ENCODE measurements around the gene IGF2BP1. TPM values are rescaled to one million over a fixed set of nuclear protein-coding genes. Genes with fewer than 3 reads are reported as not detected.
"Not testable (repeated sequence)": the region's sequence is repeated elsewhere in the genome, so short reads cannot be mapped to it uniquely, and the experiment has no call there.

The IGF2BP1 gene
- total and polyA plus RNA-seq, 2 donors, result 0.03 to 2.9 TPM

- no peak for DNase-seq (ENCODE audit: extremely low spot score)
- H3K27ac ChIP-seq (ENCODE audit: low read depth), result no peak overlapping the region
- peaks cover 2% of the 10 kb centered on the region for H3K4me1 ChIP-seq (ENCODE audit: insufficient read depth)
- H3K4me3 ChIP-seq (ENCODE audit: low read depth, low read length), result no peak overlapping the region
- H3K36me3 ChIP-seq (ENCODE audit: insufficient read depth), result no peaks in the 10 kb centered on the region
Measured at GRCh38 chr17:49001671-49002070, 4.5 kb downstream of the IGF2BP1 start.

- 90% methylated on average over 2 of the region's 2 CpGs for WGBS
- no peak for DNase-seq (ENCODE audit: extremely low spot score)
- no peak overlapping the region for H3K4me3 ChIP-seq (ENCODE audit: low read depth, low read length)
- H3K4me1 ChIP-seq (ENCODE audit: insufficient read depth), result peaks cover 2% of the 10 kb centered on the region
- H3K36me3 ChIP-seq (ENCODE audit: insufficient read depth), result no peaks in the 10 kb centered on the region
- no peak overlapping the region for H3K27ac ChIP-seq (ENCODE audit: low read depth)
Measured at GRCh38 chr17:49002331-49002730, 5.1 kb downstream of the IGF2BP1 start.

GRCh38 chr17:49002766-49003165 is 5.6 kb downstream of the IGF2BP1 start:
- H3K4me3 ChIP-seq (ENCODE audit: low read depth, low read length), result no peak overlapping the region
- peaks cover 2% of the 10 kb centered on the region for H3K4me1 ChIP-seq (ENCODE audit: insufficient read depth)
- no peak overlapping the region for H3K27ac ChIP-seq (ENCODE audit: low read depth)
- H3K36me3 ChIP-seq (ENCODE audit: insufficient read depth), result no peaks in the 10 kb centered on the region
- no peak for DNase-seq (ENCODE audit: extremely low spot score)

GRCh38 chr17:49003557-49004511 is 6.6 kb downstream of the IGF2BP1 start:
- H3K27ac ChIP-seq (ENCODE audit: low read depth), result no peak overlapping the region
- DNase-seq (ENCODE audit: extremely low spot score), result no peak
- 9% methylated on average over 39 of the region's 39 CpGs for WGBS
- H3K4me1 ChIP-seq (ENCODE audit: insufficient read depth), result no peaks in the 10 kb centered on the region
- H3K36me3 ChIP-seq (ENCODE audit: insufficient read depth), result no peaks in the 10 kb centered on the region
- H3K4me3 ChIP-seq (ENCODE audit: low read depth, low read length), result no peak overlapping the region

GRCh38 chr17:49005140-49005539 is 8.0 kb downstream of the IGF2BP1 start:
- no peak for DNase-seq (ENCODE audit: extremely low spot score)
- Histone ChIP-seq H3K4me3 (ENCODE audit: low read depth, low read length) (no peak overlapping the region), H3K4me1 (ENCODE audit: insufficient read depth) (no peaks in the 10 kb centered on the region), H3K27ac (ENCODE audit: low read depth) (no peak overlapping the region), H3K36me3 (ENCODE audit: insufficient read depth) (no peaks in the 10 kb centered on the region)
- WGBS, result 81% methylated on average over 2 of the region's 2 CpGs

- 96% methylated on average over 5 of the region's 5 CpGs for WGBS
- not testable (repeated sequence) for H3K36me3 ChIP-seq (ENCODE audit: insufficient read depth); H3K27ac ChIP-seq (ENCODE audit: low read depth); H3K4me3 ChIP-seq (ENCODE audit: low read depth, low read length); DNase-seq (ENCODE audit: extremely low spot score); H3K4me1 ChIP-seq (ENCODE audit: insufficient read depth)
Measured at GRCh38 chr17:49008908-49009307, 11.7 kb downstream of the IGF2BP1 start.

GRCh38 chr17:49012769-49013255 is 15.6 kb downstream of the IGF2BP1 start:
- no peak for DNase-seq (ENCODE audit: extremely low spot score)
- H3K27ac ChIP-seq (ENCODE audit: low read depth), result no peak overlapping the region
- WGBS, result 71% methylated on average over 9 of the region's 9 CpGs

GRCh38 chr17:49013311-49014213 is 16.4 kb downstream of the IGF2BP1 start:
- H3K4me3 ChIP-seq (ENCODE audit: low read depth, low read length), result no peak overlapping the region
- H3K27ac ChIP-seq (ENCODE audit: low read depth), result no peak overlapping the region
- no peaks in the 10 kb centered on the region for H3K4me1 ChIP-seq (ENCODE audit: insufficient read depth)
- 22% methylated on average over 65 of the region's 65 CpGs for WGBS
- DNase-seq (ENCODE audit: extremely low spot score), result no peak
- H3K36me3 ChIP-seq (ENCODE audit: insufficient read depth), result no peaks in the 10 kb centered on the region

More at GRCh38 chr17:49012769-49013255, 15.6 kb downstream of the IGF2BP1 start:
- no peaks in the 10 kb centered on the region for H3K36me3 ChIP-seq (ENCODE audit: insufficient read depth)
- no peaks in the 10 kb centered on the region for H3K4me1 ChIP-seq (ENCODE audit: insufficient read depth)
- H3K4me3 ChIP-seq (ENCODE audit: low read depth, low read length), result no peak overlapping the region

GRCh38 chr17:49015179-49015923 is 18.2 kb downstream of the IGF2BP1 start:
- WGBS, result 77% methylated on average over 22 of the region's 22 CpGs

GRCh38 chr17:49015924-49016774 is 19.0 kb downstream of the IGF2BP1 start:
- 47% methylated on average over 11 of the region's 11 CpGs for WGBS
- no peak overlapping the region for H3K4me3 ChIP-seq (ENCODE audit: low read depth, low read length)
- no peaks in the 10 kb centered on the region for H3K36me3 ChIP-seq (ENCODE audit: insufficient read depth)
- no peak overlapping the region for H3K27ac ChIP-seq (ENCODE audit: low read depth)
- DNase-seq (ENCODE audit: extremely low spot score), result no peak
- H3K4me1 ChIP-seq (ENCODE audit: insufficient read depth), result no peaks in the 10 kb centered on the region

More at GRCh38 chr17:49015179-49015923, 18.2 kb downstream of the IGF2BP1 start:
- no peak overlapping the region for H3K4me3 ChIP-seq (ENCODE audit: low read depth, low read length)
- H3K27ac ChIP-seq (ENCODE audit: low read depth), result no peak overlapping the region
- H3K36me3 ChIP-seq (ENCODE audit: insufficient read depth), result no peaks in the 10 kb centered on the region
- no peak for DNase-seq (ENCODE audit: extremely low spot score)
- no peaks in the 10 kb centered on the region for H3K4me1 ChIP-seq (ENCODE audit: insufficient read depth)

GRCh38 chr17:49016775-49017463 is 19.7 kb downstream of the IGF2BP1 start:
- Histone ChIP-seq H3K4me3 (ENCODE audit: low read depth, low read length) (no peak overlapping the region), H3K27ac (ENCODE audit: low read depth) (no peak overlapping the region), H3K36me3 (ENCODE audit: insufficient read depth) (no peaks in the 10 kb centered on the region), H3K4me1 (ENCODE audit: insufficient read depth) (no peaks in the 10 kb centered on the region)
- DNase-seq (ENCODE audit: extremely low spot score), result no peak
- 20% methylated on average over 16 of the region's 16 CpGs for WGBS

- DNase-seq (ENCODE audit: extremely low spot score), result no peak
- Histone ChIP-seq H3K27ac (ENCODE audit: low read depth) (no peak overlapping the region), H3K4me3 (ENCODE audit: low read depth, low read length) (no peak overlapping the region), H3K36me3 (ENCODE audit: insufficient read depth) (no peaks in the 10 kb centered on the region), H3K4me1 (ENCODE audit: insufficient read depth) (no peaks in the 10 kb centered on the region)
- 88% methylated on average over 4 of the region's 4 CpGs for WGBS
Measured at GRCh38 chr17:49018116-49018612, 21.0 kb downstream of the IGF2BP1 start.

Measured in urinary bladder (tissue), 4 donors.